Chondrocyte (in vitro differentiated cells): ENCODE results near the gene FXYD5. TPM values are rescaled to one million over a fixed set of nuclear protein-coding genes. Genes with fewer than 3 reads are reported as not detected.

ENCODE experiments used
- DNase-seq: peaks from one replicate; pipeline ENCODE4 v3.0.0; 2021; ENCODE audit warnings: mixed read lengths, low spot score
- H3K27ac Mint-ChIP-seq: one replicate; pipeline ENCODE4 v1.8.0; 2021; ENCODE audit warnings: mild to moderate bottlenecking, moderate library complexity, mixed read lengths; ENCODE audit not compliant: unreplicated experiment
- H3K27me3 Mint-ChIP-seq: 2 replicates; pipeline ENCODE4 v1.8.0; 2021; ENCODE audit warnings: low read depth, mixed read lengths
- H3K36me3 Mint-ChIP-seq: 2 replicates; pipeline ENCODE4 v1.8.0; 2021; ENCODE audit warnings: low read depth, mixed read lengths
- H3K4me1 Mint-ChIP-seq: 2 replicates; pipeline ENCODE4 v1.8.0; 2021; ENCODE audit warnings: low read depth, mild to moderate bottlenecking, mixed read lengths
- H3K4me3 Mint-ChIP-seq: one replicate; pipeline ENCODE4 v1.8.0; 2021; ENCODE audit warnings: mild to moderate bottlenecking, moderate library complexity, mixed read lengths; ENCODE audit not compliant: unreplicated experiment
- H3K9me3 Mint-ChIP-seq: 2 replicates; pipeline ENCODE4 v1.8.0; 2021; ENCODE audit warnings: low read depth, mixed read lengths
- total RNA-seq: library from RNA; stranded (reverse); gene quantifications from 3 replicates; pipeline ENCODE4 v1.2.1, GENCODE V29; 2021
- TF ChIP-seq, protein P1 (sequence below): fragments of 200-600 bp; sonication (generic); IDR thresholded peaks from 2 replicates; pipeline ENCODE4 v1.5.0; 2021; ENCODE audit warnings: antibody characterized with exemption, mild to moderate bottlenecking, moderate library complexity

The FXYD5 gene
- total RNA-seq, 1 donor from 2014 or later: 108 TPM

GRCh38 chr19:35120492-35120891, 34.0 kb upstream of the FXYD5 start:
- no peaks in the 10 kb centered on the region for H3K9me3 Mint-ChIP-seq
- no peak overlapping the region for H3K27ac Mint-ChIP-seq
- peaks cover 18% of the 10 kb centered on the region for H3K4me1 Mint-ChIP-seq
- no peak overlapping the region for H3K4me3 Mint-ChIP-seq
- TF ChIP-seq, protein P1, sequence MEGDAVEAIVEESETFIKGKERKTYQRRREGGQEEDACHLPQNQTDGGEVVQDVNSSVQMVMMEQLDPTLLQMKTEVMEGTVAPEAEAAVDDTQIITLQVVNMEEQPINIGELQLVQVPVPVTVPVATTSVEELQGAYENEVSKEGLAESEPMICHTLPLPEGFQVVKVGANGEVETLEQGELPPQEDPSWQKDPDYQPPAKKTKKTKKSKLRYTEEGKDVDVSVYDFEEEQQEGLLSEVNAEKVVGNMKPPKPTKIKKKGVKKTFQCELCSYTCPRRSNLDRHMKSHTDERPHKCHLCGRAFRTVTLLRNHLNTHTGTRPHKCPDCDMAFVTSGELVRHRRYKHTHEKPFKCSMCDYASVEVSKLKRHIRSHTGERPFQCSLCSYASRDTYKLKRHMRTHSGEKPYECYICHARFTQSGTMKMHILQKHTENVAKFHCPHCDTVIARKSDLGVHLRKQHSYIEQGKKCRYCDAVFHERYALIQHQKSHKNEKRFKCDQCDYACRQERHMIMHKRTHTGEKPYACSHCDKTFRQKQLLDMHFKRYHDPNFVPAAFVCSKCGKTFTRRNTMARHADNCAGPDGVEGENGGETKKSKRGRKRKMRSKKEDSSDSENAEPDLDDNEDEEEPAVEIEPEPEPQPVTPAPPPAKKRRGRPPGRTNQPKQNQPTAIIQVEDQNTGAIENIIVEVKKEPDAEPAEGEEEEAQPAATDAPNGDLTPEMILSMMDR: no peak
- no peaks in the 10 kb centered on the region for H3K36me3 Mint-ChIP-seq
- H3K27me3 Mint-ChIP-seq: peaks cover 13% of the 10 kb centered on the region
- no peak for DNase-seq

DNA sequence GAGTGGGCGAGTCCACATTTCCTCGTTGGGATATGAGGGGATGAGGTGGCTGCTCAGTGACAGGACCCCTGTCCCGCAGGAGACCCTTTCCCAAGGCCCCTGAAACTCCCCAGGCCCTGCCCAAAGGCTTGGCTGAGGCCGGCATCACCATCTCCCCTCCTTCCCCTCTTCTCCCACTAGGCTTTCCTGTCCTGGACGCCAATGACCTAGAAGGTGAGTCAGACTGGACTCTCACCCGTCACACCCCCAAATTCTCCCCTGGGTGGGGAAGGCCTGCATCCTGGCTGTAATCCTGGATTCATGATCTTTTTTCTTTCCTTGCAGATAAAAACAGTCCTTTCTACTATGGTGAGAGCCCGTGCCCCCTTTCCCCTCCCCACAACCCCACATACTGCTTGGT, 33.6 kb upstream of the FXYD5 start:
- Mint-ChIP-seq H3K9me3 (no peaks in the 10 kb centered on the region), H3K4me3 (no peak overlapping the region), H3K36me3 (no peaks in the 10 kb centered on the region), H3K4me1 (peaks cover 15% of the 10 kb centered on the region), H3K27ac (no peak overlapping the region), H3K27me3 (peaks cover 10% of the 10 kb centered on the region)
- TF ChIP-seq, protein P1: no peak
- no peak for DNase-seq

- H3K4me1 Mint-ChIP-seq: peaks cover 15% of the 10 kb centered on the region
- H3K27ac Mint-ChIP-seq: no peak overlapping the region
- DNase-seq: no peak
- no peaks in the 10 kb centered on the region for H3K36me3 Mint-ChIP-seq
- no peak overlapping the region for H3K4me3 Mint-ChIP-seq
- peaks cover 5% of the 10 kb centered on the region for H3K27me3 Mint-ChIP-seq
- H3K9me3 Mint-ChIP-seq: no peaks in the 10 kb centered on the region
- TF ChIP-seq, protein P1: no peak
Observed at GRCh38 chr19:35122687-35123551, 31.6 kb upstream of the FXYD5 start.

DNA sequence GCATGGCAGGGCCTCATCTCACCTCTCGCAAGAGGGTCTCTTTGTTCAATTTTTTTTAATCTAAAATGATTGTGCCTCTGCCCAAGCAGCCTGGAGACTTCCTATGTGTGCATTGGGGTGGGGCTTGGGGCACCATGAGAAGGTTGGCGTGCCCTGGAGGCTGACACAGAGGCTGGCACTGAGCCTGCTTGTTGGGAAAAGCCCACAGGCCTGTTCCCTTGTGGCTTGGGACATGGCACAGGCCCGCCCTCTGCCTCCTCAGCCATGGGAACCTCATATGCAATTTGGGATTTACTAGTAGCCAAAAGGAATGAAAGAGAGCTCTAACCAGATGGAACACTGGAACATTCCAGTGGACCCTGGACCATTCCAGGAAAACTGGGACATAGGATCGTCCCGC, 31.0 kb upstream of the FXYD5 start:
- H3K4me1 Mint-ChIP-seq: peaks cover 15% of the 10 kb centered on the region
- H3K27ac Mint-ChIP-seq: no peak overlapping the region
- no peaks in the 10 kb centered on the region for H3K36me3 Mint-ChIP-seq
- H3K9me3 Mint-ChIP-seq: no peaks in the 10 kb centered on the region
- TF ChIP-seq, protein P1: no peak
- peaks cover 5% of the 10 kb centered on the region for H3K27me3 Mint-ChIP-seq
- no peak overlapping the region for H3K4me3 Mint-ChIP-seq
- no peak for DNase-seq

DNA sequence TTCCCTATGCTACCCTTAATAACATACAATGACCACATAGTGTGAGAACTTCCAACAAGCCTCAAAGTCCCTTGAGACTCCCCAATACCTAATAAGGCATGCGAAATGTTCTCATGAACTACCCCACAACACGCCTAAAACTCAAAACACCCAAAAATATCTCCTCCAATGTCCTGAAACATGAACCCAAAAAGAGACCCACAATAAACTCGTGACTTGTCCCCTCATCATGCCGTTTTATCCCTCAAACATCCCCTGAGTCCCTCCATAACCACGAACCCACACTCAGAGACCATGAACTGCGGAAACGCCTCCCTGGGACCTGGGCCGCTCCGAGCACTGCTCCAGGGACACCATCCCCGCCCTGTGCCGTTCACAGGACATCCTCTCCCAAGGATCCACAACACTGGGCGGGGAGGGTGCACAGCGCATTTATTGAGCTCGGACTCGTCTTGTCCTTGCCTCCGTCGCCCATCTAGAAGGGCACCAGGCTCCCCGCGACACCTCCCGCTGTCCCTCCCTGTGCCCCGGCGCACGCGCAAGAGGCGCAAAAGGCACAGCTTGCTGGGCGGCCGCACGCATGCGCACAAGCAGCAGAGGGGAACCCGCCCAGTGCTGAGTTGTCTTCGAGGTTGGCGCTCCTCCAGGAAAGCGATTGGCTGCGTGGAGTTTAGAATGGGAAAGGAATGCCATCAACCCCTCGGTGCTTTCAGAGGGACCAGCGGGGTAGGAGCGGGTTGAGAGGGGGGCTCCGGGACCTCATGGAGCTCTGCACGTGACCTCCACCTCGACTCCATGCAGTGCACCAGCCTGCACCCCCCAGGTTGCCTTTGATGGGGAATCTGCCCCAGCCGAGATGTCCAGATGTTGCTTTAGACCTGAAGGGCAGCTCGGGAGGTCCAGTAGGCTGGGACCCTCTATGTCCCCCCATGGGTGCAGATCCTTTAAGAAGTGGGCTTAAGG, 30.2 kb upstream of the FXYD5 start:
- TF ChIP-seq, protein P1: no peak
- Mint-ChIP-seq H3K4me1 (peaks cover 15% of the 10 kb centered on the region), H3K27me3 (peaks cover 9% of the 10 kb centered on the region), H3K36me3 (no peaks in the 10 kb centered on the region), H3K4me3 (no peak overlapping the region), H3K27ac (no peak overlapping the region), H3K9me3 (no peaks in the 10 kb centered on the region)
- no peak for DNase-seq
